K562 (cell line): ENCODE results near the gene QPCT. TPM values are rescaled to one million over a fixed set of nuclear protein-coding genes. Genes with fewer than 3 reads are reported as not detected.

Source experiments
- ATAC-seq: fragments of 200-7000 bp; cut with Tn5 transposase; 3 replicates; pipeline ENCODE4 v1.9.1; 2020; ENCODE audit warnings: moderate library complexity
- BruUV-seq: library from RNA; stranded (reverse); fragments of 400-500 nt; replicated peaks from 2 replicates; lab custom pipeline; 2021; lab: Mats Ljungman, UMichigan
- CTCF ChIA-PET: fragments of 300-600 bp; formaldehyde crosslinking; extraction: SDS; loops from one replicate; lab custom pipeline; 2021; ENCODE audit warnings: low intra/inter-chr PET ratio; lab: Yijun Ruan, JAX
- POLR2A ChIA-PET: fragments of 300-600, 350-650 bp; sonication (Branson Sonifier 250); formaldehyde crosslinking; extraction: SDS; loops from one replicate; lab custom pipeline; 2021; ENCODE audit warnings: antibody characterized with exemption, inconsistent platforms; lab: Yijun Ruan, JAX
- DNase-seq, 4 experiments: peaks; one replicate each; pipeline versions ENCODE4 v3.0.0 to v3.0.0-alpha.2; 2011 to 2018; ENCODE audit warnings: low spot score in 3 of 4, mixed read lengths in 3 of 4; ENCODE audit errors: extremely low read depth in 1 of 4
- FAIRE-seq: peaks from 2 replicates; lab custom pipeline; 2011; peaks lifted over from hg19 to GRCh38; lab: Jason Lieb, UNC
- H2AFZ ChIP-seq: 2 replicates; pipeline ENCODE4 v1.6.0; 2011; ENCODE audit warnings: low read depth, low read length, control low read depth, inconsistent platforms
- H3K27ac ChIP-seq: fragments of 200-600 bp; 3 replicates; pipeline ENCODE4 v1.8.0; 2011; ENCODE audit warnings: low read depth, mild to moderate bottlenecking, control low read depth, inconsistent platforms, low read length, moderate library complexity, mixed read lengths; ENCODE audit errors: extremely low read depth
- H3K27me3 ChIP-seq, 2 experiments: fragments of 300-600 bp in 1 of 2; 2 replicates in 1 of 2; 3 replicates in 1 of 2; pipeline versions ENCODE4 v1.6.0 to v1.8.0; 2011; ENCODE audit warnings: inconsistent platforms in 2 of 2, low read length in 2 of 2, mild to moderate bottlenecking in 1 of 2, mixed read lengths in 1 of 2, moderate library complexity in 1 of 2; ENCODE audit not compliant: control insufficient read depth in 2 of 2, insufficient read depth in 2 of 2
- H3K36me3 ChIP-seq: fragments of 300-600 bp; 3 replicates; pipeline ENCODE4 v1.8.0; 2011; ENCODE audit warnings: mild to moderate bottlenecking, low read length, inconsistent platforms; ENCODE audit not compliant: control insufficient read depth, insufficient read depth
- H3K4me1 ChIP-seq, 2 experiments: fragments of 200-600 bp in 1 of 2; replicated peaks in 1 of 2; 2 replicates in 1 of 2; 3 replicates in 1 of 2; pipeline versions ENCODE4 v1.5.1 to v1.8.0; 2011; ENCODE audit warnings: inconsistent platforms in 2 of 2, low read length in 2 of 2, mild to moderate bottlenecking in 1 of 2, mixed read lengths in 1 of 2, moderate library complexity in 1 of 2; ENCODE audit not compliant: control insufficient read depth in 2 of 2, insufficient read depth in 2 of 2
- H3K4me2 ChIP-seq: 2 replicates; pipeline ENCODE4 v1.6.1; 2011; ENCODE audit warnings: low read length, control low read depth, inconsistent platforms, mixed read lengths; ENCODE audit not compliant: insufficient read depth
- H3K4me3 ChIP-seq: fragments of 200-600 bp; sonication (generic), shearing (Covaris generic); 2 replicates; pipeline ENCODE4 v1.5.1; 2016; ENCODE audit warnings: control low read depth, inconsistent platforms
- H3K79me2 ChIP-seq: fragments of 200-600 bp; 3 replicates; pipeline ENCODE4 v1.8.0; 2011; ENCODE audit warnings: low read length, inconsistent platforms; ENCODE audit not compliant: control insufficient read depth, insufficient read depth
- H3K9ac ChIP-seq, 2 experiments: 2 replicates each; pipeline versions ENCODE4 v1.6.0 to v1.6.1; 2011; ENCODE audit warnings: low read depth in 2 of 2, low read length in 2 of 2, control low read depth in 1 of 2, inconsistent platforms in 1 of 2, mild to moderate bottlenecking in 1 of 2, mixed read lengths in 1 of 2; ENCODE audit not compliant: insufficient read depth in 1 of 2
- H3K9me1 ChIP-seq: one replicate; pipeline ENCODE4 v1.6.0; 2011; ENCODE audit warnings: inconsistent platforms, mild to moderate bottlenecking, low read length, moderate library complexity; ENCODE audit not compliant: control insufficient read depth, insufficient read depth
- H3K9me3 ChIP-seq: replicated peaks from 2 replicates; pipeline ENCODE4 v1.5.1; 2011; ENCODE audit warnings: low read depth, low read length, inconsistent platforms; ENCODE audit not compliant: control insufficient read depth, insufficient read depth
- H4K20me1 ChIP-seq: replicated peaks from 2 replicates; pipeline ENCODE4 v1.6.1; 2011; ENCODE audit warnings: low read length, inconsistent platforms, mixed read lengths; ENCODE audit not compliant: control insufficient read depth, insufficient read depth
- ARNT ChIP-seq, 2 experiments: fragments of 450-650 bp; IDR thresholded peaks; 2 replicates each; pipeline ENCODE4 v1.6.1; 2016; ENCODE audit warnings: mild to moderate bottlenecking in 1 of 2
- CREB1 ChIP-seq, 2 experiments: sonication (generic) in 1 of 2; formaldehyde crosslinking in 1 of 2; IDR thresholded peaks; 2 replicates each; pipeline versions ENCODE4 v1.6.1 to v1.8.0; 2012 to 2022; ENCODE audit warnings: inconsistent platforms in 1 of 2, mild to moderate bottlenecking in 1 of 2, missing genetic modification reagents in 1 of 2, moderate library complexity in 1 of 2
- GABPB2 ChIP-seq: fragments of 250-450 bp; sonication (Bioruptor Pico); conservative IDR thresholded peaks from 2 replicates; pipeline ENCODE4 v1.5.1; 2021; ENCODE audit warnings: mild to moderate bottlenecking
- IRF2 ChIP-seq: sonication (generic); formaldehyde crosslinking; IDR thresholded peaks from 2 replicates; pipeline ENCODE4 v1.8.1; 2022; ENCODE audit warnings: mild to moderate bottlenecking, missing genetic modification reagents
- JUND ChIP-seq, 2 experiments: IDR thresholded peaks; 2 replicates in 1 of 2; 3 replicates in 1 of 2; pipeline ENCODE4 v1.6.1; 2011; ENCODE audit warnings: borderline replicate concordance in 2 of 2, low read depth in 2 of 2, low read length in 2 of 2, improper control_type of control experiment in 1 of 2, missing biosample characterization in 1 of 2, missing genetic modification characterization in 1 of 2, missing genetic modification reagents in 1 of 2
- LCOR ChIP-seq: sonication (generic); formaldehyde crosslinking; IDR thresholded peaks from 2 replicates; pipeline ENCODE4 v1.8.0; 2022; ENCODE audit warnings: mild to moderate bottlenecking, missing genetic modification reagents
- MNT ChIP-seq, 2 experiments: fragments of 450-650 bp; conservative IDR thresholded peaks; 2 replicates each; pipeline ENCODE4 v1.6.1; 2017; ENCODE audit warnings: mild to moderate bottlenecking in 2 of 2, moderate library complexity in 2 of 2
- RCOR1 ChIP-seq, 2 experiments: IDR thresholded peaks; 2 replicates each; pipeline ENCODE4 v1.6.1; 2012; ENCODE audit warnings: low read depth in 2 of 2, low read length in 2 of 2, borderline replicate concordance in 1 of 2, improper control_type of control experiment in 1 of 2
- SIN3A ChIP-seq, 2 experiments: fragments of 150-350 bp in 1 of 2; IDR thresholded peaks; 2 replicates each; pipeline ENCODE4 v1.6.1; 2011 to 2016; ENCODE audit warnings: borderline replicate concordance in 2 of 2, low read depth in 2 of 2, low read length in 2 of 2, mild to moderate bottlenecking in 2 of 2, moderate library complexity in 2 of 2; ENCODE audit not compliant: control insufficient read depth in 1 of 2
- YY1 ChIP-seq, 3 experiments: IDR thresholded peaks; 2 replicates each; pipeline ENCODE4 v1.6.1; 2011; ENCODE audit warnings: low read length in 2 of 3, mild to moderate bottlenecking in 2 of 3, moderate library complexity in 2 of 3, borderline replicate concordance in 1 of 3, control low read depth in 1 of 3, low read depth in 1 of 3; ENCODE audit not compliant: insufficient read depth in 3 of 3, insufficient replicate concordance in 2 of 3, control insufficient read depth in 1 of 3, insufficient read length in 1 of 3; ENCODE audit errors: extremely low read depth in 1 of 3
- ZNF133 ChIP-seq: fragments of 250-450 bp; sonication (Bioruptor Pico); IDR thresholded peaks from 2 replicates; pipeline ENCODE4 v1.4.0; 2020; ENCODE audit warnings: mild to moderate bottlenecking
- ZNF408 ChIP-seq: fragments of 250-450 bp; sonication (Bioruptor Pico); IDR thresholded peaks from 2 replicates; pipeline ENCODE4 v1.4.0; 2020; ENCODE audit warnings: low read depth, mild to moderate bottlenecking, moderate library complexity
- ZNF76 ChIP-seq: fragments of 250-450 bp; sonication (Bioruptor Pico); IDR thresholded peaks from 2 replicates; pipeline ENCODE4 v1.4.0; 2020; ENCODE audit warnings: mild to moderate bottlenecking, moderate library complexity, borderline replicate concordance
- WGBS: fragments of 100-300 bp; shearing (Covaris generic); methylation state at CpG from one replicate; pipeline ENCODE4 v1.1.6; 2016; ENCODE audit warnings: low coverage, mixed read lengths; ENCODE audit not compliant: insufficient coverage; ENCODE audit errors: missing lambda C conversion rate; 5-methylcytosine and 5-hydroxymethylcytosine counted together
- in situ Hi-C: fragments of 300-500 bp; cut with MboI; formaldehyde crosslinking; loops from 4 replicates; pipeline ENCODE4 v1.15.0; 2018; ENCODE audit warnings: inconsistent platforms, mixed read lengths
- intact Hi-C: fragments of 100-400 bp; cut with micrococcal nuclease; formaldehyde crosslinking; loops from 2 replicates; pipeline ENCODE4 v1.14.2; 2022
- polyA plus RNA-seq, 8 experiments: library from polyadenylated mRNA; depleted of rRNA in 4 of 8; stranded (reverse) in 5 of 8; unstranded in 3 of 8; fragments of >200 nt; fragmentation: Nextera tagmentation in 2 of 8; fragmentation: Illumina TruSeq in 1 of 8; extraction: Ambion mirVana in 2 of 8; extraction: Trizol in 1 of 8; gene quantifications; 2 replicates each; pipeline versions ENCODE4 v1.2.1 to v1.2.3, GENCODE V29; 2011 to 2014; ENCODE audit warnings: inconsistent platforms in 1 of 8, missing spikeins in 1 of 8
- total RNA-seq, 7 experiments: library from RNA; depleted of rRNA in 6 of 7; stranded (reverse); fragments of >200 nt in 6 of 7; fragmentation: Illumina TruSeq in 2 of 7; extraction: Trizol in 2 of 7; gene quantifications; 2 replicates each; pipeline versions ENCODE4 v1.2.1 to v1.2.3, GENCODE V29; 2011 to 2021; ENCODE audit warnings: low replicate concordance in 1 of 7

Gene QPCT
- total and polyA plus RNA-seq, 9 of the 15 experiments (the other 6 are each of a cell fraction or from before 2014, with no cell fraction given) = 0.07 TPM; not detected in 8

GRCh38 chr2:37370666-37371065, 26.2 kb downstream of the QPCT start:
- Histone ChIP-seq H4K20me1 (no peaks in the 10 kb centered on the region), H3K27me3 (peaks cover 10 to 22% of the 10 kb centered on the region in 2 experiments; a peak in 4 of 5 replicates), H3K36me3 (no peaks in the 10 kb centered on the region), H3K9me3 (no peaks in the 10 kb centered on the region), H3K4me1 (no peaks in the 10 kb centered on the region), H3K4me2 (no peak overlapping the region), H3K79me2 (no peaks in the 10 kb centered on the region), H3K4me3 (no peak overlapping the region), H3K9me1 (no peaks in the 10 kb centered on the region), H3K9ac (no peak overlapping the region), H2AFZ (no peak overlapping the region), H3K27ac (no peak overlapping the region)
- intact Hi-C loops (no loop called here), in situ Hi-C loops (no loop called here)
- POLR2A ChIA-PET = no interaction called here
- ATAC-seq (no peak), FAIRE-seq (no peak), DNase-seq (no peak)
- CTCF ChIA-PET = no interaction called here
- no peak for TF ChIP-seq IRF2 (CRISPR knock-in tag)
- TF ChIP-seq LCOR (CRISPR knock-in tag) = no peak
- TF ChIP-seq JUND (IDR thresholded peaks at IDR 0.05; ENCODE audit: borderline replicate concordance, low read depth, low read length) = no peak
- TF ChIP-seq JUND (tag; IDR thresholded peaks at IDR 0.05; ENCODE audit: borderline replicate concordance, low read depth, low read length) = no peak
- no peak for TF ChIP-seq ZNF408 (CRISPR knock-in tag)
- BruUV-seq = no TSS peak
- 0% methylated on average over 1 of the region's 1 CpG for WGBS

- Histone ChIP-seq H3K36me3 (no peaks in the 10 kb centered on the region), H3K4me1 (no peaks in the 10 kb centered on the region), H4K20me1 (no peaks in the 10 kb centered on the region), H3K9ac (no peak overlapping the region), H3K4me3 (no peak overlapping the region), H3K27me3 (peaks cover 9 to 27% of the 10 kb centered on the region in 2 experiments; a peak in 4 of 5 replicates), H3K4me2 (no peak overlapping the region), H3K27ac (no peak overlapping the region), H3K9me3 (no peaks in the 10 kb centered on the region), H3K79me2 (no peaks in the 10 kb centered on the region), H3K9me1 (no peaks in the 10 kb centered on the region), H2AFZ (no peak overlapping the region)
- POLR2A ChIA-PET = no interaction called here
- CTCF ChIA-PET = no interaction called here
- in situ Hi-C loops (no loop called here), intact Hi-C loops (no loop called here)
- no peak for DNase-seq
- no TSS peak for BruUV-seq
- no peak for FAIRE-seq
- ATAC-seq = no peak
- TF ChIP-seq GABPB2 = no peak
- no peak for TF ChIP-seq SIN3A (IDR thresholded peaks at IDR 0.05; ENCODE audit: borderline replicate concordance in 2 of 2, control insufficient read depth in 1 of 2, low read depth in 2 of 2, low read length in 2 of 2)
- no peak for TF ChIP-seq YY1 (IDR thresholded peaks at IDR 0.05; ENCODE audit: borderline replicate concordance in 1 of 3, control insufficient read depth in 1 of 3, extremely low read depth in 1 of 3, insufficient read depth in 3 of 3, insufficient read length in 1 of 3, insufficient replicate concordance in 2 of 3, low read depth in 1 of 3, low read length in 2 of 3)
- no peak for TF ChIP-seq ARNT (IDR thresholded peaks at IDR 0.05)
- no peak for TF ChIP-seq ZNF76 (CRISPR knock-in tag)
- no peak for TF ChIP-seq CREB1 (IDR thresholded peaks at IDR 0.05)
- no peak for TF ChIP-seq CREB1 (CRISPR knock-in tag; IDR thresholded peaks at IDR 0.05)
- TF ChIP-seq ZNF133 (CRISPR knock-in tag) = no peak
- no peak for TF ChIP-seq MNT (conservative IDR thresholded peaks at IDR 0.05)
- TF ChIP-seq RCOR1 (IDR thresholded peaks at IDR 0.05; ENCODE audit: borderline replicate concordance in 1 of 2, low read depth in 2 of 2, low read length in 2 of 2) = no peak
Measured at GRCh38 chr2:37372000-37372399, 27.6 kb downstream of the QPCT start.
